KMS-11 (cell line): ENCODE results near the gene CDKL5.

Source experiments
- H2AFZ ChIP-seq: fragments of 200-600 bp; sonication (generic); 2 replicates; pipeline ENCODE4 v1.6.1; 2016; ENCODE audit warnings: antibody characterized with exemption, mixed run types, low read depth
- H3K27ac ChIP-seq: fragments of 200-600 bp; sonication (generic); 2 replicates; pipeline ENCODE4 v1.6.1; 2016; ENCODE audit warnings: mild to moderate bottlenecking, mixed run types
- H3K27me3 ChIP-seq: fragments of 200-600 bp; sonication (generic); 2 replicates; pipeline ENCODE4 v1.6.1; 2017; ENCODE audit warnings: mild to moderate bottlenecking, low read depth, mixed run types, moderate library complexity; ENCODE audit not compliant: insufficient read depth
- H3K36me3 ChIP-seq: fragments of 200-600 bp; sonication (generic); 2 replicates; pipeline ENCODE4 v1.6.1; 2017; ENCODE audit warnings: mild to moderate bottlenecking, mixed run types; ENCODE audit not compliant: insufficient read depth
- H3K4me1 ChIP-seq: fragments of 200-600 bp; sonication (generic); 2 replicates; pipeline ENCODE4 v1.6.1; 2016; ENCODE audit warnings: mild to moderate bottlenecking, low read depth, mixed run types; ENCODE audit not compliant: poor library complexity, severe bottlenecking
- H3K4me2 ChIP-seq: fragments of 200-600 bp; sonication (generic); 2 replicates; pipeline ENCODE4 v1.7.0; 2016; ENCODE audit warnings: mild to moderate bottlenecking, mixed run types
- H3K4me3 ChIP-seq: fragments of 200-600 bp; sonication (generic); IDR thresholded peaks from 2 replicates; pipeline ENCODE4 v1.6.1; 2017; ENCODE audit warnings: low read depth, low read length, mixed read lengths; ENCODE audit not compliant: insufficient read depth
- H3K79me2 ChIP-seq: fragments of 200-600 bp; sonication (generic); 2 replicates; pipeline ENCODE4 v1.6.1; 2016; ENCODE audit warnings: low read depth, mixed run types; ENCODE audit not compliant: insufficient read depth
- H3K9ac ChIP-seq: fragments of 200-600 bp; sonication (generic); 2 replicates; pipeline ENCODE4 v1.6.1; 2016; ENCODE audit warnings: mild to moderate bottlenecking, mixed run types
- H4K20me1 ChIP-seq: fragments of 200-600 bp; sonication (generic); 2 replicates; pipeline ENCODE4 v1.6.1; 2016; ENCODE audit warnings: mild to moderate bottlenecking, mixed run types; ENCODE audit not compliant: insufficient read depth
- CTCF ChIP-seq: fragments of 200-600 bp; sonication (generic); conservative IDR thresholded peaks from 2 replicates; pipeline ENCODE4 v1.6.1; 2017; ENCODE audit warnings: low read depth, mild to moderate bottlenecking, antibody characterized with exemption, low read length, moderate library complexity, mixed read lengths

CDKL5 gene

GRCh38 chrX:18574591-18574990 lies 149.2 kb downstream of the CDKL5 start:
- Histone ChIP-seq H2AFZ (no peak overlapping the region), H4K20me1 (no peaks in the 10 kb centered on the region), H3K27ac (no peak overlapping the region), H3K27me3 (no peaks in the 10 kb centered on the region), H3K4me3 (no peak overlapping the region), H3K79me2 (no peaks in the 10 kb centered on the region), H3K4me1 (no peaks in the 10 kb centered on the region), H3K4me2 (no peak overlapping the region), H3K9ac (no peak overlapping the region), H3K36me3 (no peaks in the 10 kb centered on the region)
- TF ChIP-seq CTCF, result no peak

DNA sequence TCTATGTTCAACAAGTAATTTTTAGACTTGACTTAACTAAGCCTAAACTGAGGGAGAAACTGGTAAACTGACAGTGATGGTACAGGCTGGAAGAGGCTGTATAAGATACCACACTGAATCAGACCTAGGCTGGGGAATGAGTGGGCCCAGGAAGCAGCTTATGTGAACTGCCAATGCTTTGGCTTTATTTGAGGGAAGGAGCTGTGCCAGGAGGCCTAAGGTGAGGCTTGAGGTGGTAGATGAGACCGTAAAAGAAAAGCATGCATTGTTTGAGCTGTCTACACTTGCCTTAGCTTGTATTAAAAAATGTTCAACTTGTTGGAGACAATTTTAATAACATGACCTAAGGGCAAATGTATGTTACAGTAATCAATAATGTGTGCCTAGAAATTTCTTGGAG lies 150.3 kb downstream of the CDKL5 start:
- no peak overlapping the region for H3K27ac ChIP-seq

GRCh38 chrX:18577400-18577799 lies 152.0 kb downstream of the CDKL5 start:
- Histone ChIP-seq H3K36me3 (no peaks in the 10 kb centered on the region), H3K4me2 (no peak overlapping the region), H2AFZ (no peak overlapping the region), H4K20me1 (no peaks in the 10 kb centered on the region), H3K27ac (no peak overlapping the region), H3K4me3 (no peak overlapping the region), H3K27me3 (no peaks in the 10 kb centered on the region), H3K9ac (no peak overlapping the region), H3K79me2 (no peaks in the 10 kb centered on the region), H3K4me1 (no peaks in the 10 kb centered on the region)
- no peak for TF ChIP-seq CTCF

More for the DNA sequence above, 150.3 kb downstream of the CDKL5 start:
- Histone ChIP-seq H3K4me2 (no peak overlapping the region), H3K27me3 (no peaks in the 10 kb centered on the region), H3K9ac (no peak overlapping the region), H4K20me1 (no peaks in the 10 kb centered on the region), H3K79me2 (no peaks in the 10 kb centered on the region), H3K4me1 (no peaks in the 10 kb centered on the region), H2AFZ (no peak overlapping the region), H3K4me3 (no peak overlapping the region), H3K36me3 (no peaks in the 10 kb centered on the region)
- TF ChIP-seq CTCF, result no peak

DNA sequence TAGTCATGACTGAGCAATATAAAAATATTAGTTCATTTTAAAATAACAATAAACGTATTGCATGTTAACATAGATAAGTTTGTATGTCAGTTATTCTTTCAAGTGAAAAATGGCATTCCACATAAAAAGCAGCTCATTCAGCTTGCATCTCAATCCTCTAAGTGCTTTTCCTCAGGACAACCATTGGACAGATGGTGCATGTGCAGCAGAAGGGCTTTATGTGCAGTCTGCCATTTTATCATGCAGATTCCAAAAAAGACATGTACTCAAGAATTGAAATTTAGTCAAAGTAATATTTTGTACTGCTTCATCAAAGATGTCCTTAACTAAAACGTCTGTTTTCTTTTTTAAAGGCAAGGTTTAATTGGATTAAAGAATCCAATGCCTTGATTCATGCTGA lies 153.1 kb downstream of the CDKL5 start:
- Histone ChIP-seq H3K4me3 (no peak overlapping the region), H3K9ac (no peak overlapping the region), H3K4me1 (no peaks in the 10 kb centered on the region), H3K27me3 (no peaks in the 10 kb centered on the region), H4K20me1 (no peaks in the 10 kb centered on the region), H3K4me2 (no peak overlapping the region), H3K79me2 (no peaks in the 10 kb centered on the region), H2AFZ (no peak overlapping the region), H3K27ac (no peak overlapping the region), H3K36me3 (no peaks in the 10 kb centered on the region)
- TF ChIP-seq CTCF, result no peak

GRCh38 chrX:18579495-18579894 lies 154.1 kb downstream of the CDKL5 start:
- H3K4me3 ChIP-seq, result no peak overlapping the region
- H3K79me2 ChIP-seq, result no peaks in the 10 kb centered on the region
- H3K27ac ChIP-seq, result no peak overlapping the region
- no peak overlapping the region for H3K9ac ChIP-seq
- TF ChIP-seq CTCF, result no peak
- no peaks in the 10 kb centered on the region for H3K36me3 ChIP-seq
- no peaks in the 10 kb centered on the region for H3K27me3 ChIP-seq
- H3K4me1 ChIP-seq, result no peaks in the 10 kb centered on the region
- no peaks in the 10 kb centered on the region for H4K20me1 ChIP-seq
- no peak overlapping the region for H2AFZ ChIP-seq
- no peak overlapping the region for H3K4me2 ChIP-seq
